Upper lobe of left lung (tissue), 6 donors: ENCODE measurements around the gene FMO4. TPM values are rescaled to one million over a fixed set of nuclear protein-coding genes. Genes with fewer than 3 reads are reported as not detected.
A peak's percentile ranks its signal among the peaks of the same experiment; 100 is the strongest.
"Not testable (repeated sequence)": the region's sequence is repeated elsewhere in the genome, so short reads cannot be mapped to it uniquely, and the experiment has no call there.

ENCODE experiments used
- ATAC-seq, 2 donors: fragments of 200-7000 bp; cut with Tn5 transposase; one replicate each; pipeline ENCODE4 v1.9.1; 2022; ENCODE audit warnings: mild to moderate bottlenecking in 2 of 2, moderate library complexity in 2 of 2; ENCODE audit not compliant: low FRiP score in 2 of 2
- DNase-seq, 2 donors: peaks; one replicate each; pipeline ENCODE4 v3.0.0-alpha.2; 2019 to 2020
- H3K27ac ChIP-seq, 4 donors: fragments of 200-600 bp; sonication (generic); one replicate each; pipeline ENCODE4 v1.5.1; 2016 to 2019
- H3K27me3 ChIP-seq, 4 donors: fragments of 200-600 bp; sonication (generic); one replicate each; pipeline ENCODE4 v1.5.1; 2017 to 2019
- H3K36me3 ChIP-seq, 4 donors: fragments of 200-600 bp; sonication (generic); one replicate each; pipeline ENCODE4 v1.5.1; 2016 to 2019
- H3K4me1 ChIP-seq, 4 donors: fragments of 200-600 bp; sonication (generic); one replicate each; pipeline ENCODE4 v1.5.1; 2018 to 2019
- H3K4me3 ChIP-seq, 4 donors: fragments of 200-600 bp; sonication (generic); one replicate each; pipeline ENCODE4 v1.5.1; 2017 to 2019; ENCODE audit warnings: mild to moderate bottlenecking in 2 of 4, moderate library complexity in 1 of 4
- H3K9me3 ChIP-seq, 4 donors: fragments of 200-600 bp; sonication (generic); one replicate each; pipeline ENCODE4 v1.5.1; 2018 to 2019
- EP300 ChIP-seq, 4 donors: sonication (generic); formaldehyde crosslinking; IDR thresholded peaks; one replicate each; pipeline ENCODE4 v1.5.1; 2017; ENCODE audit warnings: antibody characterized with exemption in 4 of 4, control low read depth in 2 of 4
- POLR2A ChIP-seq, 4 donors: fragments of 450-650 bp; IDR thresholded peaks; one replicate each; pipeline ENCODE4 v1.5.1; 2016 to 2017; ENCODE audit warnings: antibody characterized with exemption in 4 of 4, mild to moderate bottlenecking in 2 of 4
- POLR2AphosphoS5 ChIP-seq, 2 donors: sonication (generic); formaldehyde crosslinking; IDR thresholded peaks; one replicate each; pipeline ENCODE4 v1.5.1; 2017; ENCODE audit warnings: antibody characterized with exemption in 2 of 2
- WGBS, 2 donors: methylation state at CpG; one replicate each; pipeline ENCODE4 v1.1.5; 2017 to 2018; 5-methylcytosine and 5-hydroxymethylcytosine counted together
- total RNA-seq, 6 donors: library from RNA; depleted of rRNA in 4 of 6; stranded (reverse); fragments of >200 nt in 4 of 6; gene quantifications; one replicate each; pipeline versions ENCODE4 v1.1.0 to v1.2.1, GENCODE V29; 2016 to 2021
- TF ChIP-seq, protein P1 (sequence below), 6 experiments: fragments of 450-650 bp in 4 of 6; fragments of 200-600 bp in 2 of 6; sonication (generic) in 2 of 6; IDR thresholded peaks; one replicate each; pipeline ENCODE4 v1.5.1; 2016 to 2019; ENCODE audit warnings: antibody characterized with exemption in 6 of 6
- donor health status: DM: no; HTN: no; CAD: no; lungs with moderate emphysema.
- donor health status: DM: no; HTN: yes; CAD: no; lungs with severe emphysema.

The FMO4 gene
- total RNA-seq, 6 donors from 2014 or later: 3.1 to 6.9 (median 3.7) TPM

DNA sequence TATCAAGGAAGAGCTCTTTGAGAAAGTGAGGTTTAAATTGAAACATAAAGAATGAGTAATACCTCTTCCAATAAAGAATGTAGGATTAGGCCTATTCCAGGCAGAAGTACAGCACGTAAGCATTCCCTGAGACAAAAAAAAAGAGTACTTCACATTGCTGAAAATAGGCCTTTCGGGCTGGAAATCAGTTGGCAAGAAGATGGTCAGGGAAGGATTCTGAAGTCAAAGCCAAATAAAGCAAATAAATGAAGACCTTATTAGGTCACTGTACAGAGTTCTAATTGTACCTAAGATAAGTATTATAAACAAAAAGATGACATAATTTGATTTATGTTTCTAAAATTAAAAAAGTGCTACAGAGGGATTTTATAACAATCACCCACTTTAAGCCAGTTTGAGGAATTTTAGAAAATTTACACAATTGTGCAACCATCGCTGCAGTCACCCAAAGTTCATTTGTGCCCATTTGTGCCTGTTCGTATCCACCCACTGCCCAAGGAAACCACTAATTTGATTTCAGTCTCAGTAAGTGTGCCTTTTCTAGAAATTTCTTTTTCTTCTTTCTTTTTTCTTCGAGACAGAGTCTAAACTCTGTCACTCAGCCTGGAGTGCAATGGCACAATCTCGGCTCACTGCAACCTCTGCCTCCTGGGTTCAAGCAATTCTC, 58.6 kb downstream of the FMO4 start:
- ATAC-seq: no peak
- H3K27ac ChIP-seq: no peak overlapping the region
- WGBS, 2 donors: 69 to 82% methylated on average over 6 of the region's 6 CpGs
- DNase-seq: no peak
- no peaks in the 10 kb centered on the region for H3K4me1 ChIP-seq
- H3K27me3 ChIP-seq: no peaks in the 10 kb centered on the region
- no peaks in the 10 kb centered on the region for H3K36me3 ChIP-seq
- H3K9me3 ChIP-seq: no peaks in the 10 kb centered on the region
- no peak overlapping the region for H3K4me3 ChIP-seq
- TF ChIP-seq POLR2A (IDR thresholded peaks at IDR 0.05) (no peak), EP300 (IDR thresholded peaks at IDR 0.05) (no peak)

DNA sequence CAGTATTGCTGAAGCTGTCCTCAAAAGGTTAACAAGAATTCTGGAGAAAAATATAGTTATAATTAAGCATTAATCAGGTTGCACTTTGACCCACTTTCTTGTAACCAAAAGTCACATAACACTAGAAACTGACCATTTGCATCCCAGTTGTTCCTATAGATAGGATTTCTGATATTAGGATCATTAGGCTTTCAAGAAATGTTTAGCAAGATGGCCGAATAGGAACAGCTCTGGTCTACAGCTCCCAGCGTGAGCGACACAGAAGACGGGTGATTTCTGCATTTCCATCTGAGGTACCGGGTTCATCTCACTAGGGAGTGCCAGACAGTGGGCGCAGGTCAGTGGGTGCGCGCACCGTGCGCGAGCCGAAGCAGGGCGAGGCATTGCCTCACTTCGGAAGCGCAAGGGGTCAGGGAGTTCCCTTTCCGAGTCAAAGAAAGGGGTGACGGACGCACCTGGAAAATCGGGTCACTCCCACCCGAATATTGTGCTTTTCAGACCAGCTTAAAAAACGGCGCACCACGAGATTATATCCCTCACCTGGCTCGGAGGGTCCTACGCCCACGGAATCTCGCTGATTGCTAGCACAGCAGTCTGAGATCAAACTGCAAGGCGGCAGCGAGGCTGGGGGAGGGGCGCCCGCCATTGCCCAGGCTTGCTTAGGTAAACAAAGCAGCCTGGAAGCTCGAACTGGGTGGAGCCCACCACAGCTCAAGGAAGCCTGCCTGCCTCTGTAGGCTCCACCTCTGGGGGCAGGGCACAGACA, 59.6 kb downstream of the FMO4 start:
- H3K9me3 ChIP-seq, DNase-seq, H3K27me3 ChIP-seq, H3K27ac ChIP-seq, H3K4me1 ChIP-seq, H3K4me3 ChIP-seq, H3K36me3 ChIP-seq, ATAC-seq: not testable (repeated sequence)
- 75 to 85% methylated on average over 19 to 29 of the region's 32 CpGs for WGBS, 2 donors

DNA sequence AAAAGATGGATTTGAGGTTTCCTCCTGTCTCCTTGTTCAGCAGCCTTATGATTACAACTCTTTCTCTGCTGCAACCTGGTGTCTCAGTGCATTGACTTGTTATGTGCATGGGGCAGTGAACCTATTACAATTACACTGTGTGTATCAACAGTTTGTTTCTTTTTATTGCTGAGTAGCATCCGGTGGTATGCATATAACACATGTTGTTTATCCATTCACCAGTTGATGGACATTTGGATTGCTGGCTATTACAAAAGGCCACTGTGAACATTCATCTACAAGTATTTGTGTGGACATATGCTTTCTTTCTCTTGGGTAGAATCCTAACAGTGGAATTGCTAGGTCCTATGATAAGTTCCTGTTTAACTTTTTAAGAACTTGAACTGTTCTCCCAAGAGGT, 65.9 kb downstream of the FMO4 start:
- Histone ChIP-seq H3K36me3 (no peaks in the 10 kb centered on the region), H3K9me3 (no peaks in the 10 kb centered on the region), H3K27me3 (no peaks in the 10 kb centered on the region), H3K4me3 (no peak overlapping the region), H3K4me1 (no peaks in the 10 kb centered on the region), H3K27ac (no peak overlapping the region)
- 92 to 96% methylated on average over 1 of the region's 1 CpG for WGBS, 2 donors
- no peak for TF ChIP-seq POLR2AphosphoS5 (IDR thresholded peaks at IDR 0.05)
- TF ChIP-seq EP300 (IDR thresholded peaks at IDR 0.05): no peak
- no peak for TF ChIP-seq POLR2A (IDR thresholded peaks at IDR 0.05)
- TF ChIP-seq, protein P1, sequence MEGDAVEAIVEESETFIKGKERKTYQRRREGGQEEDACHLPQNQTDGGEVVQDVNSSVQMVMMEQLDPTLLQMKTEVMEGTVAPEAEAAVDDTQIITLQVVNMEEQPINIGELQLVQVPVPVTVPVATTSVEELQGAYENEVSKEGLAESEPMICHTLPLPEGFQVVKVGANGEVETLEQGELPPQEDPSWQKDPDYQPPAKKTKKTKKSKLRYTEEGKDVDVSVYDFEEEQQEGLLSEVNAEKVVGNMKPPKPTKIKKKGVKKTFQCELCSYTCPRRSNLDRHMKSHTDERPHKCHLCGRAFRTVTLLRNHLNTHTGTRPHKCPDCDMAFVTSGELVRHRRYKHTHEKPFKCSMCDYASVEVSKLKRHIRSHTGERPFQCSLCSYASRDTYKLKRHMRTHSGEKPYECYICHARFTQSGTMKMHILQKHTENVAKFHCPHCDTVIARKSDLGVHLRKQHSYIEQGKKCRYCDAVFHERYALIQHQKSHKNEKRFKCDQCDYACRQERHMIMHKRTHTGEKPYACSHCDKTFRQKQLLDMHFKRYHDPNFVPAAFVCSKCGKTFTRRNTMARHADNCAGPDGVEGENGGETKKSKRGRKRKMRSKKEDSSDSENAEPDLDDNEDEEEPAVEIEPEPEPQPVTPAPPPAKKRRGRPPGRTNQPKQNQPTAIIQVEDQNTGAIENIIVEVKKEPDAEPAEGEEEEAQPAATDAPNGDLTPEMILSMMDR (IDR thresholded peaks at IDR 0.05): no peak
- DNase-seq: no peak
- no peak for ATAC-seq

DNA sequence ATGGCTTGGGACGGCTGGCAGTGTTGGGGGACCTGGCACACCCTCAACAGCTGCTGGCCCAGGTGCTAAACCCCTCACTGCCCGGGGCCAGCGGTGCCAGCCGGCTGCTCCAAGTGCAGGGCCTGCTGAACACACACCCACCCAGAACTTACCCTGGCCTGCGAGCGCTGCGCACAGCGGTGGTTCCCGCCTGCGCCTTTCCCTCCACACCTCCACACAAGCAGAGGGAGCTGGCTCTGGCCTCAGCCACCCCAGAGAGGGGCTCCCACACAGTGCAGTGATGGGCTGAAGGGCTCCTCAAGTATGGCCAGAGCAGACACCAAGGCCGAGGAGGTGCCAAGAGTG, 67.9 kb downstream of the FMO4 start:
- Histone ChIP-seq H3K9me3 (no peaks in the 10 kb centered on the region), H3K4me3 (no peak overlapping the region), H3K27me3 (no peaks in the 10 kb centered on the region), H3K36me3 (no peaks in the 10 kb centered on the region), H3K27ac (no peak overlapping the region), H3K4me1 (no peaks in the 10 kb centered on the region)
- peak in 1 of 2 donors; percentile 37 for ATAC-seq
- WGBS, 2 donors: 93 to 94% methylated on average over 7 to 11 of the region's 11 CpGs
- no peak for TF ChIP-seq POLR2A (IDR thresholded peaks at IDR 0.05)
- TF ChIP-seq EP300 (IDR thresholded peaks at IDR 0.05): no peak
- TF ChIP-seq, protein P1 (IDR thresholded peaks at IDR 0.05): no peak
- TF ChIP-seq POLR2AphosphoS5 (IDR thresholded peaks at IDR 0.05): no peak
- DNase-seq: peak in 1 of 2 donors; percentile 62

DNA sequence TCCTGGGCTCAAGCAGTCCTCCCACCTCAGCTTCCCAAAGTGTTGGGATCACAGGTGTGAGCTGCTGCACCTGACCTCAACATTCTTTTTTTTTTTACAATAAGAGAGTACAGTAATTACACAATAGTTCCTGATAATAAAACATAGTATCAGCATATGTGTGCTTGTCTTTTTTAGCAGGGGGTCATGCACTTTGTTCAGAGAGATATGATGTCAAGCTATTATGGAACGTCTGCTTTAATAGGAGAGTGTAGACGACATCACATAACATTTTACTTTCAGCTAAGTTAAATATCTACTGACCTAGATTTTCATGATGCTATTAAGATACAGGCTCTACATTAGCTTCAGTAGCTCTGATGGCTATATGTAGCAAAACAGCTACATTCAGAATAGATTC, 70.5 kb downstream of the FMO4 start:
- no peaks in the 10 kb centered on the region for H3K27me3 ChIP-seq
- no peak overlapping the region for H3K27ac ChIP-seq
- no peaks in the 10 kb centered on the region for H3K9me3 ChIP-seq
- DNase-seq (no peak), ATAC-seq (no peak)
- no peak overlapping the region for H3K4me3 ChIP-seq
- no peaks in the 10 kb centered on the region for H3K36me3 ChIP-seq
- no peaks in the 10 kb centered on the region for H3K4me1 ChIP-seq
- TF ChIP-seq EP300 (IDR thresholded peaks at IDR 0.05) (no peak), POLR2A (IDR thresholded peaks at IDR 0.05) (no peak), POLR2AphosphoS5 (IDR thresholded peaks at IDR 0.05) (no peak)
- TF ChIP-seq, protein P1 (IDR thresholded peaks at IDR 0.05): no peak
- 40 to 65% methylated on average over 2 of the region's 2 CpGs for WGBS, 2 donors

DNA sequence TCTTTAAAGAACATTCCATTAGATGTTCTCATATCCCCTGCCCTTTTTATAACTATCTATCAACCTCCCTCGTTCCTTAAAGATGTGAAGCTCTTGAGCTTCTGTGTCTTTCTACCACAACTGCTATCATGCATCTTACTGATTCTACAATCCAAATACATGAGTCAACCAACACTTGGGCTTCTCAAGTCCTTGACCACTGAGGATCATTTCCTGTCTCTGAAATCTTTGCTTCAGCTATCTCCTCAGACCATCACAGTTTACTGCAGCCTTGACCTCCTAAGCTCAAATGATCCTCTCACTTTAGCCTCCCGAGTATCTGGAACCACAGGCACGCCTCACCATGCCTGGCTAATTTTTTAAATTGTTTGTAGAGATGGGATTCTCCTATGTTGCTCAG, 75.2 kb downstream of the FMO4 start:
- Histone ChIP-seq H3K4me1 (no peaks in the 10 kb centered on the region), H3K27ac (no peak overlapping the region), H3K36me3 (no peaks in the 10 kb centered on the region), H3K9me3 (no peaks in the 10 kb centered on the region), H3K27me3 (no peaks in the 10 kb centered on the region), H3K4me3 (no peak overlapping the region)
- WGBS, 2 donors: 87 to 96% methylated on average over 3 of the region's 3 CpGs
- ATAC-seq: no peak
- no peak for TF ChIP-seq POLR2AphosphoS5 (IDR thresholded peaks at IDR 0.05)
- no peak for TF ChIP-seq POLR2A (IDR thresholded peaks at IDR 0.05)
- TF ChIP-seq, protein P1 (IDR thresholded peaks at IDR 0.05): no peak
- TF ChIP-seq EP300 (IDR thresholded peaks at IDR 0.05): no peak
- no peak for DNase-seq

DNA sequence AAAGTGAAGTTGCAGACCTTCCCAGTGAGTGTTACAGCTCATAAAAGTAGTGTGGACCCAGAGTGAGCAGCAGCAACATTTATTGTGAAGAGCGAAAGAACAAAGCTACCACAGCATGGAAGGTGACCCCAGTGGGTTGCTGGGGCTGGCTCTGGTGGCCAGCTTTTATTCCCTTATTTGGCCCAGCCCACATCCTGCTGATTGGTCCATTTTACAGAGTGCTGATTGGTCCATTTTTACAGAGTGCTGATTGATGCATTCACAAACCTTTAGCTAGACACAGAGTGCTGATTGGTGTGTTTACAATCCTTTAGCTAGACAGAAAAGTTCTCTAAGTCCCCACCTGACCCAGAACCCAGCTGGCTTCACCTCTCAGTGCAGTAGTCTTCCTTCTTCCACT, 76.8 kb downstream of the FMO4 start:
- H3K27ac ChIP-seq, H3K27me3 ChIP-seq, ATAC-seq, H3K36me3 ChIP-seq, H3K4me3 ChIP-seq, H3K4me1 ChIP-seq, H3K9me3 ChIP-seq, DNase-seq: not testable (repeated sequence)
- 100% methylated on average over 1 of the region's 1 CpG for WGBS, 2 donors
